ENCODE measurements around the gene PTGDS. TPM values are rescaled to one million over a fixed set of nuclear protein-coding genes. Genes with fewer than 3 reads are reported as not detected.

The PTGDS gene
- total and polyA plus RNA-seq, 9 of the 15 experiments (the other 6 are each of a cell fraction or from before 2014, with no cell fraction given) = 0.46 to 7.1 (median 2.0) TPM

DNA sequence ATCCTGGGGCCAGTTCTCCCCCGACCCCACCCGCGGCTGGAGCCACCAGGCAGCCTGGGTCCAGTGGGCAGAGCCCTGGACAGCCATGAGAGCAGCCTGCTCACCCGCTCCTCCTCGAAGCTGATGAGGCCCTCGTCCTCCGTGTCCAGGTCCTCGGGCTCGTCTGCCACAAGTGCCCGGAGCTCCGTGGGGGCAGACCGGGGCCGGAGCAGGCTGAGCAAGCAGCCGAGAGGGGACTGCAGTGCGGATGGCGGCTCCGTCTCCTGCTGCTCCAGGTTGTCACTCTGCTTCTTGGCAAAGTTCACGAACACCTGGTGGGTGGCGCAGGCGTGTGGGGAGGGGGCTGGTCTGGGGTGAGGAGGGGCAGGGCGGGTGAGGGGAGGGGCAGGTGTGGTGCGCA lies 31.0 kb downstream of the PTGDS start (continued):
- TF ChIP-seq JUN (IDR thresholded peaks at IDR 0.05; ENCODE audit: borderline replicate concordance, low read depth, low read length) (no peak), JUN (CRISPR knock-in tag; IDR thresholded peaks at IDR 0.05; ENCODE audit: borderline replicate concordance) (no peak)

- intact Hi-C loops (cut with micrococcal nuclease) = no loop called here
- CTCF ChIA-PET (ENCODE audit: low intra/inter-chr PET ratio) = no interaction called here
These were observed 31.9 kb downstream of the PTGDS start for GRCh38 chr9:137009217-137009616.

More at GRCh38 chr9:137009217-137009616, 31.9 kb downstream of the PTGDS start:
- Histone ChIP-seq H3K27me3 (ENCODE audit: control insufficient read depth in 2 of 2, insufficient read depth in 2 of 2, low read length in 2 of 2) (no peaks in the 10 kb centered on the region), H4K20me1 (replicated peaks; ENCODE audit: control insufficient read depth, insufficient read depth, low read length) (no peaks in the 10 kb centered on the region), H3K36me3 (ENCODE audit: control insufficient read depth, insufficient read depth, low read length) (no peaks in the 10 kb centered on the region), H3K4me1 (replicated peaks in 1 of 2; ENCODE audit: control insufficient read depth in 2 of 2, insufficient read depth in 2 of 2, low read length in 2 of 2) (peaks cover 0 to 72% of the 10 kb centered on the region in 2 experiments; a peak in 2 of 5 replicates), H3K4me2 (ENCODE audit: insufficient read depth, low read length) (no peak overlapping the region), H3K27ac (ENCODE audit: extremely low read depth, low read depth, low read length) (no peak overlapping the region), H3K9ac (ENCODE audit: insufficient read depth in 1 of 2, low read depth in 2 of 2, low read length in 2 of 2) (no peak overlapping the region), H3K79me2 (ENCODE audit: control insufficient read depth, insufficient read depth, low read length) (no peaks in the 10 kb centered on the region), H3K4me3 (no peak overlapping the region), H3K9me3 (replicated peaks; ENCODE audit: control insufficient read depth, insufficient read depth, low read depth, low read length) (0 out of 2 replicates have a peak, but pooled peaks cover 1% of the 10 kb centered on the region), H2AFZ (ENCODE audit: low read depth, low read length) (no peak overlapping the region), H3K9me1 (ENCODE audit: control insufficient read depth, insufficient read depth, low read length) (no peaks in the 10 kb centered on the region)
- in situ Hi-C loops (cut with MboI) = no loop called here
- TF ChIP-seq CHD2 (IDR thresholded peaks at IDR 0.05; ENCODE audit: low read depth, low read length) = no peak
- no peak for TF ChIP-seq BCOR (IDR thresholded peaks at IDR 0.05)
- TF ChIP-seq, protein P1, sequence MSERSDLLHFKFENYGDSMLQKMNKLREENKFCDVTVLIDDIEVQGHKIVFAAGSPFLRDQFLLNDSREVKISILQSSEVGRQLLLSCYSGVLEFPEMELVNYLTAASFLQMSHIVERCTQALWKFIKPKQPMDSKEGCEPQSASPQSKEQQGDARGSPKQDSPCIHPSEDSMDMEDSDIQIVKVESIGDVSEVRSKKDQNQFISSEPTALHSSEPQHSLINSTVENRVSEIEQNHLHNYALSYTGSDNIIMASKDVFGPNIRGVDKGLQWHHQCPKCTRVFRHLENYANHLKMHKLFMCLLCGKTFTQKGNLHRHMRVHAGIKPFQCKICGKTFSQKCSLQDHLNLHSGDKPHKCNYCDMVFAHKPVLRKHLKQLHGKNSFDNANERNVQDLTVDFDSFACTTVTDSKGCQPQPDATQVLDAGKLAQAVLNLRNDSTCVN (CRISPR knock-in tag; IDR thresholded peaks at IDR 0.05) = no peak
- no peak for TF ChIP-seq HEY1 (CRISPR knock-in tag; IDR thresholded peaks at IDR 0.05; ENCODE audit: borderline replicate concordance)
- TF ChIP-seq REST (IDR thresholded peaks at IDR 0.05; ENCODE audit: borderline replicate concordance) = no peak
- TF ChIP-seq REST (CRISPR knock-in tag; IDR thresholded peaks at IDR 0.05; ENCODE audit: low read depth) = no peak
- 72% methylated on average over 11 of the region's 18 CpGs for WGBS (ENCODE audit: insufficient coverage, low coverage, missing lambda C conversion rate)
- POLR2A ChIA-PET = no interaction called here
- no peak for ATAC-seq
- DNase-seq (ENCODE audit: extremely low read depth in 1 of 4, low spot score in 3 of 4) = no peak
- no TSS peak for BruUV-seq (replicated peaks)
- FAIRE-seq = no peak
